Pancreas (tissue), 10 donors: Measurements from ENCODE around the gene RAET1L. TPM values are rescaled to one million over a fixed set of nuclear protein-coding genes. Genes with fewer than 3 reads are reported as not detected.

Experiments
- ATAC-seq, 4 donors: fragments of 200-7000 bp; cut with Tn5 transposase; one replicate each; pipeline versions ENCODE4 v1.8.0 to v1.9.1; 2020; ENCODE audit warnings: mild to moderate bottlenecking in 4 of 4, moderate library complexity in 4 of 4
- DNase-seq, 6 donors: peaks; one replicate each; pipeline ENCODE4 v3.0.0-alpha.2; 2020
- FAIRE-seq: peaks from 2 replicates; lab custom pipeline; 2012; peaks lifted over from hg19 to GRCh38; lab: Jason Lieb, UNC
- H3K27ac ChIP-seq, 4 donors: fragments of 200-600 bp; sonication (generic); 1 replicate in 3 of 4; 2 replicates in 1 of 4; pipeline versions ENCODE4 v1.5.0 to v1.8.0; 2020
- H3K27me3 ChIP-seq, 4 donors: fragments of 200-600 bp; one replicate each; pipeline ENCODE4 v1.8.0; 2021
- H3K36me3 ChIP-seq, 3 donors: fragments of 200-600 bp; sonication (generic) in 1 of 3; one replicate each; pipeline versions ENCODE4 v1.5.0 to v1.8.0; 2020 to 2021
- H3K4me1 ChIP-seq, 3 donors: fragments of 200-600 bp; one replicate each; pipeline ENCODE4 v1.8.0; 2021
- H3K4me3 ChIP-seq, 4 donors: fragments of 200-600 bp; sonication (generic) in 2 of 4; one replicate each; pipeline versions ENCODE4 v1.5.0 to v1.8.0; 2020 to 2021
- H3K9me3 ChIP-seq, 4 donors: fragments of 200-600 bp; one replicate each; pipeline ENCODE4 v1.8.0; 2021
- CTCF ChIP-seq, 4 donors: fragments of 200-600 bp; sonication (generic) in 3 of 4; IDR thresholded peaks; one replicate each; pipeline versions ENCODE4 v1.5.0 to v1.8.0; 2021; ENCODE audit warnings: antibody characterized with exemption in 4 of 4
- WGBS, 2 donors: extraction: QIAGEN DNeasy Blood & Tissue Kit; methylation state at CpG; one replicate each; pipeline ENCODE4 v1.1.7; 2013; 5-methylcytosine and 5-hydroxymethylcytosine counted together
- intact Hi-C, 3 donors: fragments of 100-400 bp; cut with DNase I; formaldehyde crosslinking; loops; one replicate each; pipeline versions ENCODE4 v1.11.1 to v1.14.2; 2022
- polyA plus RNA-seq, 2 donors: library from polyadenylated mRNA; stranded (reverse); fragments of 200-250 nt; gene quantifications; one replicate each; pipeline ENCODE4 v1.2.3, GENCODE V29; 2013
- total RNA-seq, 6 donors: library from RNA; stranded (reverse); fragmentation: NEBNext Ultra II Directional in 4 of 6; extraction: Animal tissue kit (Norgen Biotek cat#: 25700) in 4 of 6; gene quantifications; one replicate each; pipeline versions ENCODE4 v1.2.1 to v1.2.4, GENCODE V29; 2021 to 2023
- donor health status: healthy with polysubstance abuse.
- donor health status: DM: no; HTN: no; CAD: no; lungs with moderate emphysema.
- donor health status: DM: no; HTN: no; CAD: no.
- donor health status: control.
- donor health status: control.
- donor health status: Bipolar disorder and iron deficiency.
- donor health status: DM: yes; HTN: yes; CAD: no.
- donor health status: DM: no; HTN: no; CAD: no.
- donor health status: DM: no; HTN: no; CAD: no.
- donor health status: DM: yes; HTN: yes; CAD: no.

RAET1L gene
- total and polyA plus RNA-seq, 8 donors, result 0.46 to 0.53 TPM; not detected in 6

- Histone ChIP-seq H3K4me1 (no peaks in the 10 kb centered on the region), H3K27me3 (no peaks in the 10 kb centered on the region), H3K9me3 (no peaks in the 10 kb centered on the region), H3K27ac (peak overlapping the region in 3 of 4 donors; percentile 53 to 70 (median 67)), H3K36me3 (no peaks in the 10 kb centered on the region), H3K4me3 (peak overlapping the region; percentile 33 to 62 (median 58))
- no peak for TF ChIP-seq CTCF (IDR thresholded peaks at IDR 0.05)
- intact Hi-C loops, result no loop called here
- ATAC-seq (peak; percentile 28 to 50 (median 33)), FAIRE-seq (no peak), DNase-seq (peak; percentile 66 to 91 (median 74))
- WGBS, 2 donors, result 32 to 33% methylated on average over 11 of the region's 11 CpGs
These were observed 44.4 kb upstream of the RAET1L start for GRCh38 chr6:150069706-150070105.

- FAIRE-seq, result no peak
These were observed 43.7 kb upstream of the RAET1L start, which contains the start of gene ULBP3 for GRCh38 chr6:150068720-150069648. TSS of gene ULBP3 (minus strand) at chr6:150069121. CDS start at chr6:150069066, 55 bp downstream.

DNA sequence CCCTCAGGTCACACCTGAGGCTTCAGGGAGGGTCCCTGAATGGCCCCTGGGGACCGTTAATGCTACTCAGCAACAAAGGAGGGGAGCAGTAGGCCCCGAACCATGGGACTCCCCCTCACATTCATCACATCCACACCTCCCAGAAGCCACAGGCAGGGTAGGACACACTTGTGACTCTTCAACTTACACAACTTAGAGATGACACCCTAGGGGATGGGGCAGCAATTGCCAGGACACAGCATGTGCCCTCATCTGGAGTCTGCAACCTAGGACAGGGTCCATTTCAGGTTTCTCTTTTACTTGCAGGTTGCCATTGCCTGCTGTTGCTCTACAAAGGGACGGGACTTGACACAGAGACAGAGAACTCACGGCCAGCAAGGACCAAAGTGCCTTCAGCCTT lies 42.8 kb upstream of the RAET1L start:
- intact Hi-C loops, result no loop called here
- TF ChIP-seq CTCF (IDR thresholded peaks at IDR 0.05), result no peak
- no peaks in the 10 kb centered on the region for H3K27me3 ChIP-seq
- H3K4me1 ChIP-seq, result no peaks in the 10 kb centered on the region
- FAIRE-seq (no peak), ATAC-seq (peak in 1 of 4 donors; percentile 0), DNase-seq (no peak)
- H3K36me3 ChIP-seq, result no peaks in the 10 kb centered on the region
- H3K4me3 ChIP-seq, result peak overlapping the region; percentile 58 to 63 (median 60)
- no peak overlapping the region for H3K27ac ChIP-seq
- H3K9me3 ChIP-seq, result no peaks in the 10 kb centered on the region
- WGBS, 2 donors, result 53 to 59% methylated on average over 4 of the region's 4 CpGs

More at GRCh38 chr6:150068720-150069648, 43.7 kb upstream of the RAET1L start, which contains the start of gene ULBP3:
- no peaks in the 10 kb centered on the region for H3K9me3 ChIP-seq
- H3K27me3 ChIP-seq, result no peaks in the 10 kb centered on the region
- peak within 1 kb of the TSS; percentile 58 to 63 (median 60) for H3K4me3 ChIP-seq
- peak; percentile 92 to 95 (median 94) for DNase-seq
- intact Hi-C loops, result no loop called here
- H3K4me1 ChIP-seq, result no peaks in the 10 kb centered on the region
- no peaks in the 10 kb centered on the region for H3K36me3 ChIP-seq
- WGBS, 2 donors, result 1 to 2% methylated on average over 59 to 72 of the region's 72 CpGs
- H3K27ac ChIP-seq, result peak within 1 kb of the TSS; percentile 58 to 70 (median 67)
- TF ChIP-seq CTCF (IDR thresholded peaks at IDR 0.05), result peak in 3 of 4 donors; percentile 35 to 48 (median 37)
- ATAC-seq, result peak; percentile 86 to 93 (median 90)

- Histone ChIP-seq H3K27ac (no peak overlapping the region), H3K4me1 (no peaks in the 10 kb centered on the region), H3K4me3 (no peak overlapping the region), H3K27me3 (no peaks in the 10 kb centered on the region), H3K36me3 (no peaks in the 10 kb centered on the region), H3K9me3 (no peaks in the 10 kb centered on the region)
- 76 to 85% methylated on average over 2 of the region's 2 CpGs for WGBS, 2 donors
- TF ChIP-seq CTCF (IDR thresholded peaks at IDR 0.05), result no peak
- no peak for DNase-seq
- ATAC-seq, result no peak
- intact Hi-C loops, result no loop called here
- no peak for FAIRE-seq
These were observed 39.8 kb upstream of the RAET1L start for GRCh38 chr6:150065083-150065482.
